HepG2 (cell line): Measurements from ENCODE around the gene CDYL. TPM values are rescaled to one million over a fixed set of nuclear protein-coding genes. Genes with fewer than 3 reads are reported as not detected.
A peak's percentile ranks its signal among the peaks of the same experiment; 100 is the strongest.

Experiments
- ARNTL ChIP-seq: sonication (generic); formaldehyde crosslinking; IDR thresholded peaks from 2 replicates; pipeline ENCODE4 v1.4.0; 2020; ENCODE audit warnings: mild to moderate bottlenecking, missing genetic modification reagents
- BHLHE40 ChIP-seq: IDR thresholded peaks from 2 replicates; pipeline ENCODE4 v1.6.1; 2011; ENCODE audit warnings: low read length, improper control_type of control experiment
- EED ChIP-seq: sonication (generic); formaldehyde crosslinking; IDR thresholded peaks from 2 replicates; pipeline ENCODE4 v1.5.0; 2020; ENCODE audit warnings: mild to moderate bottlenecking, missing genetic modification reagents
- EP300 ChIP-seq, 3 experiments: sonication (generic) in 1 of 3; formaldehyde crosslinking in 1 of 3; IDR thresholded peaks; 2 replicates each; pipeline versions ENCODE4 v1.5.1 to v1.6.1; 2011 to 2020; ENCODE audit warnings: low read depth in 2 of 3, low read length in 2 of 3, borderline replicate concordance in 1 of 3, improper control_type of control experiment in 1 of 3, mild to moderate bottlenecking in 1 of 3, missing genetic modification reagents in 1 of 3, moderate library complexity in 1 of 3
- GATAD2A ChIP-seq: IDR thresholded peaks from 2 replicates; pipeline ENCODE4 v1.6.1; 2016
- HNRNPH1 ChIP-seq: fragments of 200-400 bp; formaldehyde crosslinking; optimal IDR thresholded peaks from 2 replicates; pipeline ENCODE3; 2017; ENCODE audit warnings: mild to moderate bottlenecking, low read depth, low read length
- HOXD1 ChIP-seq: sonication (generic); formaldehyde crosslinking; IDR thresholded peaks from 2 replicates; pipeline ENCODE4 v1.5.0; 2020; ENCODE audit warnings: missing genetic modification reagents
- MEIS1 ChIP-seq: sonication (generic); formaldehyde crosslinking; IDR thresholded peaks from 2 replicates; pipeline ENCODE4 v1.9.0; 2021; ENCODE audit warnings: mild to moderate bottlenecking, missing genetic modification reagents, moderate library complexity, borderline replicate concordance
- PHF8 ChIP-seq: sonication (generic); formaldehyde crosslinking; IDR thresholded peaks from 2 replicates; pipeline ENCODE4 v1.5.0; 2020; ENCODE audit warnings: missing genetic modification reagents
- SIX4 ChIP-seq: sonication (generic); formaldehyde crosslinking; IDR thresholded peaks from 2 replicates; pipeline ENCODE4 v1.4.0; 2020; ENCODE audit warnings: missing genetic modification reagents
- SMARCC2 ChIP-seq: fragments of 450-650 bp; IDR thresholded peaks from 2 replicates; pipeline ENCODE4 v1.6.1; 2017; ENCODE audit warnings: antibody characterized with exemption, mild to moderate bottlenecking
- SMYD3 ChIP-seq: sonication (generic); formaldehyde crosslinking; IDR thresholded peaks from 2 replicates; pipeline ENCODE4 v1.8.1; 2023; ENCODE audit warnings: mild to moderate bottlenecking, missing genetic modification reagents
- ZFP1 ChIP-seq: IDR thresholded peaks from 2 replicates; pipeline ENCODE4 v1.6.1; 2016
- ZNF264 ChIP-seq: sonication (generic); formaldehyde crosslinking; IDR thresholded peaks from 2 replicates; pipeline ENCODE4 v1.4.0; 2020; ENCODE audit warnings: missing genetic modification reagents
- ZNF430 ChIP-seq: sonication (generic); formaldehyde crosslinking; IDR thresholded peaks from 2 replicates; pipeline ENCODE4 v1.9.0; 2021; ENCODE audit warnings: mild to moderate bottlenecking, missing genetic modification reagents
- ZNF790 ChIP-seq: sonication (generic); formaldehyde crosslinking; IDR thresholded peaks from 2 replicates; pipeline ENCODE4 v1.8.0; 2022; ENCODE audit warnings: missing genetic modification reagents, mild to moderate bottlenecking, borderline replicate concordance
- ZNF850 ChIP-seq: sonication (generic); formaldehyde crosslinking; conservative IDR thresholded peaks from 2 replicates; pipeline ENCODE4 v1.9.0; 2021; ENCODE audit warnings: mild to moderate bottlenecking, missing genetic modification reagents
- polyA plus RNA-seq, 8 experiments: library from polyadenylated mRNA; depleted of rRNA in 3 of 8; stranded (reverse) in 7 of 8; unstranded in 1 of 8; fragments of >200 nt; fragmentation: Illumina TruSeq in 4 of 8; extraction: Trizol in 4 of 8; gene quantifications; 2 replicates each; pipeline versions ENCODE4 v1.2.1 to v1.2.3, GENCODE V29; 2011 to 2016; ENCODE audit warnings: low read depth in 4 of 8, missing spikeins in 1 of 8, mixed read lengths in 1 of 8; ENCODE audit not compliant: insufficient read depth in 1 of 8
- total RNA-seq, 5 experiments: library from RNA; depleted of rRNA; stranded (reverse); fragments of >200 nt; fragmentation: Illumina TruSeq; extraction: Trizol; gene quantifications; 2 replicates each; pipeline ENCODE4 v1.2.3, GENCODE V29; 2016; ENCODE audit warnings: low read depth in 1 of 5
- TF ChIP-seq, protein P1 (sequence below): sonication (generic); formaldehyde crosslinking; IDR thresholded peaks from 2 replicates; pipeline ENCODE4 v1.4.0; 2020; ENCODE audit warnings: missing genetic modification reagents, mild to moderate bottlenecking, borderline replicate concordance
- TF ChIP-seq, protein P2 (sequence below): sonication (generic); formaldehyde crosslinking; IDR thresholded peaks from 2 replicates; pipeline ENCODE4 v1.4.0; 2020; ENCODE audit warnings: missing genetic modification reagents
- TF ChIP-seq, protein P3 (sequence below): sonication (generic); formaldehyde crosslinking; conservative IDR thresholded peaks from 2 replicates; pipeline ENCODE4 v1.4.0; 2020; ENCODE audit warnings: missing genetic modification reagents
- TF ChIP-seq, protein P4 (sequence below): sonication (generic); formaldehyde crosslinking; IDR thresholded peaks from 2 replicates; pipeline ENCODE4 v1.5.0; 2020; ENCODE audit warnings: missing genetic modification reagents

Gene CDYL
- total and polyA plus RNA-seq, 2 of the 13 experiments (the other 11 are each of a cell fraction or from before 2014, with no cell fraction given): 22.8 to 105 TPM

DNA sequence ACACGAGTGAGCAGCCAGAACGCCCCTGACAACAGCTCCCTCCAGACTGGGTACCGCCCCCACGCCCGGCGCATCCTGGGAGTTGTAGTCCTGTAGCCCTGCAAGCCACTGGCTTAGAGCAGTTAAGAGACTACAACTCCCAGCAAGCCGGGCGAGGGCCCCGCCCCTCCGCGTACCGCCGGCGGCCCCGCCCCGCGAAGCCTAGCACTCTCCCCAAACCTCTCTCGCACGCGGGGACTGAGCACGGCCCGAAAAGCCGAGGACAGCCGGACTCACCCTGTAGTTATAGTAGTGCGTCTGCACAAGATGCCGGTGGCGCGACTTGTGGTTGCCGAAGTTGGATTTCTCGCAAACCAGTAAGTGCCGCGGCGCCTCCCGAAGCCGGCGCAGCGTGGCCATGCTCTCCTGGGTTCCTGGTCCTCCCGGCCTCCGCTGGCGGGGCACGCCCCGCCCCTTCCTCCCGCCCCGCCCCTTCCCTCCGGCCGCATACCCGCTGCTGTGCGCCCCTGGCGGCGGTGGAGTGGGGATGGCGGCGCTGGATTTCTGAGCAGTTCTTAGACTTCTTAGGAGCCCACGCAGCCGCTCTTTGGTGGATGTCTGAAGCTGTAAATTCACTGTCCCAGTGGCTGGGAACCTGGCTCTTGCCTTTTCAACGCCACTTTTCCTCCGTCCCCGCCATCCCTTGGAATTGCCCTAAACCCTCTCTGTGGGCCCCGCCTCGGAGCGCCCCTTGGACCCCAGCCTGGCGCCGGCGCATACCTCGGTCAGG, 227.6 kb downstream of the CDYL start, which contains the start of gene RPP40 (continued):
- TF ChIP-seq, protein P1, sequence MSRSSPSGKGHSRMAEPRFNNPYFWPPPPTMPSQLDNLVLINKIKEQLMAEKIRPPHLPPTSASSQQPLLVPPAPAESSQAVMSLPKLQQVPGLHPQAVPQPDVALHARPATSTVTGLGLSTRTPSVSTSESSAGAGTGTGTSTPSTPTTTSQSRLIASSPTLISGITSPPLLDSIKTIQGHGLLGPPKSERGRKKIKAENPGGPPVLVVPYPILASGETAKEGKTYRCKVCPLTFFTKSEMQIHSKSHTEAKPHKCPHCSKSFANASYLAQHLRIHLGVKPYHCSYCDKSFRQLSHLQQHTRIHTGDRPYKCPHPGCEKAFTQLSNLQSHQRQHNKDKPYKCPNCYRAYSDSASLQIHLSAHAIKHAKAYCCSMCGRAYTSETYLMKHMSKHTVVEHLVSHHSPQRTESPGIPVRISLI (CRISPR knock-in tag): no peak
- no peak; the same call in 1 of the 2 replicates for TF ChIP-seq MEIS1 (CRISPR knock-in tag)
- TF ChIP-seq EP300 (IDR thresholded peaks at IDR 0.05; ENCODE audit: low read depth in 2 of 2, low read length in 2 of 2): peak in 1 of 2 experiments; percentile 68; a peak in 2 of 4 replicates
- no peak; the same call in 1 of the 2 replicates for TF ChIP-seq EP300 (CRISPR knock-in tag; IDR thresholded peaks at IDR 0.05; ENCODE audit: borderline replicate concordance)
- TF ChIP-seq, protein P2, sequence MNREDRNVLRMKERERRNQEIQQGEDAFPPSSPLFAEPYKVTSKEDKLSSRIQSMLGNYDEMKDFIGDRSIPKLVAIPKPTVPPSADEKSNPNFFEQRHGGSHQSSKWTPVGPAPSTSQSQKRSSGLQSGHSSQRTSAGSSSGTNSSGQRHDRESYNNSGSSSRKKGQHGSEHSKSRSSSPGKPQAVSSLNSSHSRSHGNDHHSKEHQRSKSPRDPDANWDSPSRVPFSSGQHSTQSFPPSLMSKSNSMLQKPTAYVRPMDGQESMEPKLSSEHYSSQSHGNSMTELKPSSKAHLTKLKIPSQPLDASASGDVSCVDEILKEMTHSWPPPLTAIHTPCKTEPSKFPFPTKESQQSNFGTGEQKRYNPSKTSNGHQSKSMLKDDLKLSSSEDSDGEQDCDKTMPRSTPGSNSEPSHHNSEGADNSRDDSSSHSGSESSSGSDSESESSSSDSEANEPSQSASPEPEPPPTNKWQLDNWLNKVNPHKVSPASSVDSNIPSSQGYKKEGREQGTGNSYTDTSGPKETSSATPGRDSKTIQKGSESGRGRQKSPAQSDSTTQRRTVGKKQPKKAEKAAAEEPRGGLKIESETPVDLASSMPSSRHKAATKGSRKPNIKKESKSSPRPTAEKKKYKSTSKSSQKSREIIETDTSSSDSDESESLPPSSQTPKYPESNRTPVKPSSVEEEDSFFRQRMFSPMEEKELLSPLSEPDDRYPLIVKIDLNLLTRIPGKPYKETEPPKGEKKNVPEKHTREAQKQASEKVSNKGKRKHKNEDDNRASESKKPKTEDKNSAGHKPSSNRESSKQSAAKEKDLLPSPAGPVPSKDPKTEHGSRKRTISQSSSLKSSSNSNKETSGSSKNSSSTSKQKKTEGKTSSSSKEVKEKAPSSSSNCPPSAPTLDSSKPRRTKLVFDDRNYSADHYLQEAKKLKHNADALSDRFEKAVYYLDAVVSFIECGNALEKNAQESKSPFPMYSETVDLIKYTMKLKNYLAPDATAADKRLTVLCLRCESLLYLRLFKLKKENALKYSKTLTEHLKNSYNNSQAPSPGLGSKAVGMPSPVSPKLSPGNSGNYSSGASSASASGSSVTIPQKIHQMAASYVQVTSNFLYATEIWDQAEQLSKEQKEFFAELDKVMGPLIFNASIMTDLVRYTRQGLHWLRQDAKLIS (CRISPR knock-in tag): no peak; the same call in 1 of the 2 replicates
- peak; percentile 68; the same call in 1 of the 2 replicates for TF ChIP-seq HOXD1 (CRISPR knock-in tag)
- peak; percentile 53; the same call in 1 of the 2 replicates for TF ChIP-seq ARNTL (CRISPR knock-in tag)
- TF ChIP-seq SMYD3 (CRISPR knock-in tag): no peak
- TF ChIP-seq ZNF430 (CRISPR knock-in tag): peak; percentile 90
- TF ChIP-seq ZNF790 (CRISPR knock-in tag): no peak; the same call in 1 of the 2 replicates
- TF ChIP-seq ZNF264 (CRISPR knock-in tag): peak; percentile 81; the same call in 1 of the 2 replicates
- TF ChIP-seq GATAD2A (CRISPR knock-in tag): no peak
- TF ChIP-seq ZNF850 (CRISPR knock-in tag): no peak
- TF ChIP-seq, protein P3, sequence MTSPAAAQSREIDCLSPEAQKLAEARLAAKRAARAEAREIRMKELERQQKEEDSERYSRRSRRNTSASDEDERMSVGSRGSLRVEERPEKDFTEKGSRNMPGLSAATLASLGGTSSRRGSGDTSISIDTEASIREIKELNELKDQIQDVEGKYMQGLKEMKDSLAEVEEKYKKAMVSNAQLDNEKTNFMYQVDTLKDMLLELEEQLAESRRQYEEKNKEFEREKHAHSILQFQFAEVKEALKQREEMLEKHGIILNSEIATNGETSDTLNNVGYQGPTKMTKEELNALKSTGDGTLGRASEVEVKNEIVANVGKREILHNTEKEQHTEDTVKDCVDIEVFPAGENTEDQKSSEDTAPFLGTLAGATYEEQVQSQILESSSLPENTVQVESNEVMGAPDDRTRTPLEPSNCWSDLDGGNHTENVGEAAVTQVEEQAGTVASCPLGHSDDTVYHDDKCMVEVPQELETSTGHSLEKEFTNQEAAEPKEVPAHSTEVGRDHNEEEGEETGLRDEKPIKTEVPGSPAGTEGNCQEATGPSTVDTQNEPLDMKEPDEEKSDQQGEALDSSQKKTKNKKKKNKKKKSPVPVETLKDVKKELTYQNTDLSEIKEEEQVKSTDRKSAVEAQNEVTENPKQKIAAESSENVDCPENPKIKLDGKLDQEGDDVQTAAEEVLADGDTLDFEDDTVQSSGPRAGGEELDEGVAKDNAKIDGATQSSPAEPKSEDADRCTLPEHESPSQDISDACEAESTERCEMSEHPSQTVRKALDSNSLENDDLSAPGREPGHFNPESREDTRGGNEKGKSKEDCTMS: peak; percentile 6; the same call in 1 of the 2 replicates
- TF ChIP-seq SIX4 (CRISPR knock-in tag): 0 out of 2 replicates have a peak, but pooled peaks have one; percentile 11
- TF ChIP-seq, protein P4, sequence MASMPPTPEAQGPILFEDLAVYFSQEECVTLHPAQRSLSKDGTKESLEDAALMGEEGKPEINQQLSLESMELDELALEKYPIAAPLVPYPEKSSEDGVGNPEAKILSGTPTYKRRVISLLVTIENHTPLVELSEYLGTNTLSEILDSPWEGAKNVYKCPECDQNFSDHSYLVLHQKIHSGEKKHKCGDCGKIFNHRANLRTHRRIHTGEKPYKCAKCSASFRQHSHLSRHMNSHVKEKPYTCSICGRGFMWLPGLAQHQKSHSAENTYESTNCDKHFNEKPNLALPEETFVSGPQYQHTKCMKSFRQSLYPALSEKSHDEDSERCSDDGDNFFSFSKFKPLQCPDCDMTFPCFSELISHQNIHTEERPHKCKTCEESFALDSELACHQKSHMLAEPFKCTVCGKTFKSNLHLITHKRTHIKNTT: no peak
- no peak; the same call in 1 of the 2 replicates for TF ChIP-seq EED
- no peak for TF ChIP-seq BHLHE40
- TF ChIP-seq PHF8 (CRISPR knock-in tag): peak; percentile 89
- peak; percentile 60 for TF ChIP-seq HNRNPH1
- TF ChIP-seq ZFP1 (CRISPR knock-in tag): no peak
- no peak for TF ChIP-seq SMARCC2
